NCI-H1694 (cell line): ENCODE results near the gene ADAMTSL2.
"Not testable (repeated sequence)": the region's sequence is repeated elsewhere in the genome, so short reads cannot be mapped to it uniquely, and the experiment has no call there.

Experiments
- DNase-seq: peaks from one replicate; lab custom pipeline; 2025; lab: John Stamatoyannopoulos, UW

The ADAMTSL2 gene

DNA sequence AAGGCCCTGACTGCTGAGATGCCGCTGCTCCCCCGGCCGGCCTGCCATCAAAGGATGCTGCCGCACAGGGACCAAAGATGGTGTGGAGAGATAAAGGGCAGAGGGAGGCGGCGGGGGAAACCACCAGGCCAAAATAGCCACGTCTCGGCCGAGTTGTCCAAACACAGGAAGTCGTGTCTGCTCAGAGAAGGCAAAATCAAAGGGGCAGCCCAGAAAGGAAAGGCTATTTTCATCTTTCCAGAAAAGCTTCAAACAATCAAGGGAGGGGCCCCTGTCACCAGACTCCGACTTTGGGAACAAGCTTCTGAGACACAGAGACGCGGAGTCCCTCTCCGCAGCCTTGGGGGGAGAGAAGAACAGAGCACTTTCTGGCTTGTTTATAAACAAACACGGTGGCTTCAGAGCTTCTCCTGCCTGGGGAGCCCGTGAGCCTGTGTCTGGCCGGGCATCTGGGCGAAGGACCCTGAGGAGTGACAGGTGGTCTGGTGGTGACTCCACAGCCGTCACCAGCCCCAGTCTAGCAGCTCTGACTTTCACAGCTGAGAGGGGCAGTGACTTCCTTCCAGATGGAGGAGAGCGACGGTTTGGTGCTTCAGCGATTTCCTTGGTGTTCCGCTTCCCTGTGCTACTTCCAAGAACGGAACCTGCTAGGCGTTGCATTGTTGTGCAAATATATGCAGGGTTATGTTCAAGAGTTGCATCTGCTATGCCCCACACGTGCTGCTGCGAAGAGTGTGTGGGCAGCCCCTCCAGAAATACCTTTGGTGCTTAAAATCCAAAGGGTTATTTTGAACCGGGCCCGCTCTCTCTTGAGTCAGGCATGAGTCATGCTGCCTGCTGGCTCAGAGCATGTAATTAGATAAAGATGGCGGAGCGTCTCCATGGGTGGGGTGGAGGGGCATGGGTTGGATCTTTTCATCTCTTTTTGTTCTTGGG is 24.0 kb downstream of the ADAMTSL2 start:
- DNase-seq = no peak

- no peak for DNase-seq
These were observed 25.8 kb downstream of the ADAMTSL2 start for GRCh38 chr9:133560311-133560710.

DNA sequence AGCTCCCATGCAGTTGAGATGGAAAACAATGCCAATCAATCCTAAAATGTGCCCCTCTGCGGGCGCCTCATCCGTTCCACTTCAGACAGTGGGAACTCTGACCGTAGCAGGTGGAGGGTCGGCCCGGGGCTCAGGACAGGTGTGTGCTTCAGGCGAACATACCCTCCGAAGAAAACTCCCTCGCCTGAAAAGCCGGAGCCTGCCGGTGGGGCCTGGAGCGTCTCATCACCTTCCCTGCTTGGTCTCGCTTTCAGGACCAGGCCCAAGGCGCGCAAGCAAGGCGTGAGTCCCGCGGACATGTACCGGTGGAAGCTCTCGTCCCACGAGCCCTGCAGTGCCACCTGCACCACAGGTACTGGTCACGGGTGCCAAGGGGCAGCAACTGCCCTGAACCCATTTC is 26.4 kb downstream of the ADAMTSL2 start:
- no peak for DNase-seq

GRCh38 chr9:133561976-133562554 is 27.6 kb downstream of the ADAMTSL2 start:
- no peak for DNase-seq

- no peak for DNase-seq
These were observed 28.2 kb downstream of the ADAMTSL2 start for GRCh38 chr9:133562611-133563290.

- no peak for DNase-seq
These were observed 28.8 kb downstream of the ADAMTSL2 start for GRCh38 chr9:133563291-133563796.

- DNase-seq = not testable (repeated sequence)
These were observed 29.3 kb downstream of the ADAMTSL2 start for GRCh38 chr9:133563814-133564213.

GRCh38 chr9:133564451-133565116 is 30.1 kb downstream of the ADAMTSL2 start:
- no peak for DNase-seq

- DNase-seq = no peak
These were observed 31.9 kb downstream of the ADAMTSL2 start for GRCh38 chr9:133566382-133566781.

- no peak for DNase-seq
These were observed 32.3 kb downstream of the ADAMTSL2 start for GRCh38 chr9:133566817-133567216.

- DNase-seq = no peak
These were observed 33.7 kb downstream of the ADAMTSL2 start for GRCh38 chr9:133568186-133568585.

DNA sequence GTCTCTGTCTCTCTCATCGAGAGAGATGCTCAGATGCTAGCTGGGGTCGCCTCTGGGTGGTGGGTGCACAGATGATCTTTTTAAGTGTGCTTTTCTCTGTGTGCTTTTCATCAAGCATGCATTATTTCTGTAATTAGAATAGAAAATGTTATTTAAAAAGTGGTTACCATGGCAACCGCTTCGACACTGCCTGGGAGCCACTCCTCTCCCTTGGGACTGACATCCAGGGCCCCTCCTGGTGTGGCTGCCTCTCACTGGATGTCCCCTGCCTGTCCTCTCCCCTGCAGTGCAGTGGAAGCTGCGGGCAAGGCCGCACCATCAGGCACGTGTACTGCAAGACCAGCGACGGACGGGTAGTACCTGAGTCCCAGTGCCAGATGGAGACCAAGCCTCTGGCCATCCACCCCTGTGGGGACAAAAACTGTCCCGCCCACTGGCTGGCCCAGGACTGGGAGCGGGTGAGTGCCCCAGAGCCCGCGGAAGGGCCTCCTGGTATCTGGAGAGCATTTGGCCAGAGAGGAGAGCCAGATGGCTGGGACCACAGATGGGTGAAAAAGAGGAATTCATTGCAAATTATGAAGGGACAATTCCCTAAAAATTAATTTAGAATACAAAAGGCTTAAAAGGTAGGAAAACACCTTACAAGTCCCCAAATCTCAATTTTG is 34.7 kb downstream of the ADAMTSL2 start:
- DNase-seq = no peak

DNA sequence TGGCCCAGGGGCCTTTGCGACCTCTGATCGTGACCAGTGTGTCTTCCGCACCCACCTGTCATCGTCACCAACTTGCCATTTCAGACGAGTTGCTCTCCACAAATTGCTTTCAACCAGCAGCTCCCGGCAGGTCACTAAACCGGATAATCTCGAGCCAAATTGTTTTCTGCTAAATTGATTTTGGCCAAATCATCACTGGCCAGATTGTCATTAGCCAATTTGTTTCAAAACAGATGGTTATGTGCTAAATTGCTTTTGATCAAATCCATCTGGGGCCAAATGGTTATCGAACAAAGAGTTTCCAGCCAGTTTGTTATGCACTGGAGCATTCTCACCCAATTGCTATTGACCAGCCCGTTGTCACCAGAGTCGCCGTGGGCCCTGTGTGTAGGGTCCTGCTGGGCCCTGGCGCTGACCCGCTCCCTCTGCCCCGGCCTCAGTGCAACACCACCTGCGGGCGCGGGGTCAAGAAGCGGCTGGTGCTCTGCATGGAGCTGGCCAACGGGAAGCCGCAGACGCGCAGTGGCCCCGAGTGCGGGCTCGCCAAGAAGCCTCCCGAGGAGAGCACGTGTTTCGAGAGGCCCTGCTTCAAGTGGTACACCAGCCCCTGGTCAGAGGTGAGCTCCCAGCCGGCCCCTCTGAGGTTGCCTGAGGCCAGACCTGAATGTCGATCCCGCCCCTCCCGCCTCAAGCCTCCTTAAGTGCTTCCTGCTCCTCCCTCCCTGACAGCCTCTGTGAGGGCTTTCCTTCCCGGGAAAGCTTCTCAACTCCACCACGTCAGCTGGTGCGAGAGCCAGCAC is 35.6 kb downstream of the ADAMTSL2 start:
- DNase-seq = no peak

DNA sequence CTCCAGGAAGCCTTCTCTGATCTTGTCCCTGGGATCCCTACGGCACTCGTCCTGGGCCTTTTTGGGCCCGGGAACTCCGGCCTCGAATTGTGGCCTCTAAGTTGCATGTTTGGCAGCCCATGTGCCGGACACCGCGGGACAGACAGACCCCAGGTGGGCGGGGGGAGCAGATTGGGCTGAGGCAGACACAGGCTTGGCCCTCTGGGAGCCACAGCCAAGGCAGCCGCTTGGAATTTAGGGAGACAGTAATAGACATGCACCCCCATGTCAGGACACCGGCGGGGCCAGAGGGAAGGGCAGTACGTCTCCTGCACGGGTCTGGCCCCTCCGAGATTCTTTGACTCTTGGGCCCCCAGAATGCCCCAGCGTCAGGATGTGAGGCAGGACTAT is 36.2 kb downstream of the ADAMTSL2 start:
- no peak for DNase-seq

DNA sequence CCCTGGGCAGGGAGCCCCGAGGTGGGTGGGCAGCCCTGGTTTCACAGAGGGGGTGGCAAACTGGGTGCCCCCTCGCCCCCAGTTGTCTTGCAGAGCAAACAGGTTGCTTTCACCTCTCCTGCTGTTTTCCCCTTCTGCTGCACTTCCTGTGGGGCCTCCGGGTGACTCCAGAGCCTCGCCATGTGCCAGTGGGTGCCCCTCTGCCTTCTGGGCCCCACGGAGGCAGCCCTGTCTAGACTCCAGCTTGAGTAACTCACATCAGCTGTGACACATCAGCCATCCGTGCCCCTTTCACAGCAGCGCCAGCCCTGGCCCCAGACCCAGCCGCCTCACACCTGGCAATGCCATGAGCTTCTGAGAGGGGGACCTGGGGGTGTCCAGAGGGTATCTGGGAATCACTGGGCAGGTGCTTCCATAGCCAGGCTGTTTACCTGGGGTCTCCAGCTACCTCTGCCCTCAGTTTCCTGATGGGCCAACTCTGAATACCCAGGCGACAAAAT is 36.9 kb downstream of the ADAMTSL2 start:
- no peak for DNase-seq

DNA sequence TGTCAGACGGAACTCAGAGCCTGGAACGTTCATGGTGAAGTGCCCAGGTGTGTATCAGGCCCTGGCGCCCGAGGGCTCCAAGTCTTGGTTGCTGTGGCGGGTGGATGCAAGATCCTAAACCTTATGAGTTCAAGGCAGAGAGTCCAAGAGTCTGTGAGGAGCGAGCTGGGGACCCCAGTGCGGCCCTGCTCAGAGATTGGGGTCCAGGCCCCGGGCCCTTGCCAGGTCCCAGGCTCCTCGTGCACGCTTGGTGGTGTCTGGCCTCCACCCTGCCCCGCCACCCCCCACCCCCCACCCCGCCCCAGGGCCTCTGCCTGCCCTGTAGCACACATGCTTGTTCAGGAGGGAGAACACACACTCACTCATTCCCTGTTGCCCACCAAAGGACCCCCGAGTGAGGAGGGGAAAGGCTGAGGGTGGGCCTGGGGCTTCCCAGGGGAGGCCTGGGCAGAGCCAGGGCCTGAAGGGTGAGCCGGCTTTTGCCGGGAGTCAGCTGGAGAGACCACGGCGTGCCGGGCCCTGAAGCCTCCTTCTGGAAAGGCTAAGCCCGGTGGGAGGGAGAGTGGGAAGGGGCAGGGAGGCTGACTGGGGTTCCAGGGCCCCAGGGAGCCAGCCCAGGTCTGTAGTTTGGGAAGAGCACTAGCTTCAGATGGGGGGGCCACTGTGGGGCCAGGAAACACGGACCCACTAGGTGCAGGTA is 37.5 kb downstream of the ADAMTSL2 start:
- no peak for DNase-seq

DNA sequence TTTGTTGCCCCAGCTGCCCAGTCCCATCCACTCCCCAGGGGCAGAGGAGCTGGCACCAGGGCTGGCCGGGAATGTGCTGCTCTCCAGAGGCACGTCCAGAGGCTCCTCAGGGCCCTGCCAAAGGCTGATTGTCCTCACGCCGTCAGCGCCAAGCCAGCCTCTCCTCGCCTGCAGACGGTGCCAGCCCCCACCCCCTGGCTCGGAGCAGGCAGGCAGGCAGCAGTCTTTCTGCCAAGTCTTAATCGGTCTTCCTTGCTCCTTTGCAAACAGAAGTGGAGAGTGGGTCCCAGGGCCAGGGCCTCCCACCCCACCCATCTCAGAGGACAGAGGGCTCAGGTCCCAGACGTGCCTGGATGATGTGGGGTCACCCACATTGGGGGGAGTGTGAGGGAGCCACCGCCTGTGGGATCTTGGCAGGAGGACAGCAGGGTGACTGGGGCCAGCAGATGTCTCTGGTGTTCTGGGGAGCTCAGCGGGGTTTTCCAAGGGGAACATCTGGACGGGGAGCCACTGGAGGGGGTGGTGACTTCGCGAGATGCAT is 38.4 kb downstream of the ADAMTSL2 start:
- DNase-seq = no peak

- DNase-seq = no peak
These were observed 39.4 kb downstream of the ADAMTSL2 start for GRCh38 chr9:133573791-133574515.

GRCh38 chr9:133574771-133575170 is 40.3 kb downstream of the ADAMTSL2 start:
- no peak for DNase-seq
